SK-N-SH (cell line): ENCODE data around the gene CCS.

Source experiments
- EP300 ChIP-seq, 2 experiments: IDR thresholded peaks; 2 replicates each; pipeline versions ENCODE4 v1.4.0 to v1.6.1; 2012; ENCODE audit warnings: borderline replicate concordance in 1 of 2, low read depth in 1 of 2, low read length in 1 of 2
- FOXJ3 ChIP-seq: sonication (generic); formaldehyde crosslinking; IDR thresholded peaks from 2 replicates; pipeline ENCODE4 v1.5.1; 2020; ENCODE audit warnings: mild to moderate bottlenecking, missing genetic modification reagents
- JUND ChIP-seq: IDR thresholded peaks from 2 replicates; pipeline ENCODE4 v1.4.0; 2012
- NFIC ChIP-seq: IDR thresholded peaks from 2 replicates; pipeline ENCODE4 v1.4.0; 2012; ENCODE audit warnings: borderline replicate concordance
- POLR2AphosphoS5 ChIP-seq: IDR thresholded peaks from 2 replicates; pipeline ENCODE4 v1.6.1; 2012; ENCODE audit warnings: low read depth, low read length
- RCOR1 ChIP-seq: fragments of 150-350 bp; IDR thresholded peaks from 2 replicates; pipeline ENCODE4 v1.6.1; 2017; ENCODE audit warnings: antibody characterized with exemption, low read length
- TAF1 ChIP-seq: IDR thresholded peaks from 2 replicates; pipeline ENCODE4 v1.6.1; 2012; ENCODE audit warnings: low read depth, mild to moderate bottlenecking, low read length, moderate library complexity, borderline replicate concordance
- TCF12 ChIP-seq: IDR thresholded peaks from 2 replicates; pipeline ENCODE4 v1.4.0; 2012
- USF2 ChIP-seq: fragments of 150-350 bp; IDR thresholded peaks from 2 replicates; pipeline ENCODE4 v1.6.1; 2017; ENCODE audit warnings: antibody characterized with exemption, low read length, low read depth, borderline replicate concordance
- YY1 ChIP-seq: IDR thresholded peaks from 2 replicates; pipeline ENCODE4 v1.4.0; 2012; ENCODE audit warnings: low read depth, mild to moderate bottlenecking
- TF ChIP-seq, protein P1 (sequence below): fragments of 200-600 bp; sonication (generic); IDR thresholded peaks from 2 replicates; pipeline ENCODE4 v1.6.1; 2017; ENCODE audit warnings: antibody characterized with exemption, mild to moderate bottlenecking, moderate library complexity
- TF ChIP-seq, protein P2 (sequence below): IDR thresholded peaks from 2 replicates; pipeline ENCODE4 v1.6.1; 2012; ENCODE audit warnings: mild to moderate bottlenecking, low read depth, low read length, moderate library complexity
- TF ChIP-seq, protein P3 (sequence below): IDR thresholded peaks from 2 replicates; pipeline ENCODE4 v1.4.0; 2012; ENCODE audit warnings: low read depth

- TF ChIP-seq USF2, result no peak
- TF ChIP-seq, protein P1, sequence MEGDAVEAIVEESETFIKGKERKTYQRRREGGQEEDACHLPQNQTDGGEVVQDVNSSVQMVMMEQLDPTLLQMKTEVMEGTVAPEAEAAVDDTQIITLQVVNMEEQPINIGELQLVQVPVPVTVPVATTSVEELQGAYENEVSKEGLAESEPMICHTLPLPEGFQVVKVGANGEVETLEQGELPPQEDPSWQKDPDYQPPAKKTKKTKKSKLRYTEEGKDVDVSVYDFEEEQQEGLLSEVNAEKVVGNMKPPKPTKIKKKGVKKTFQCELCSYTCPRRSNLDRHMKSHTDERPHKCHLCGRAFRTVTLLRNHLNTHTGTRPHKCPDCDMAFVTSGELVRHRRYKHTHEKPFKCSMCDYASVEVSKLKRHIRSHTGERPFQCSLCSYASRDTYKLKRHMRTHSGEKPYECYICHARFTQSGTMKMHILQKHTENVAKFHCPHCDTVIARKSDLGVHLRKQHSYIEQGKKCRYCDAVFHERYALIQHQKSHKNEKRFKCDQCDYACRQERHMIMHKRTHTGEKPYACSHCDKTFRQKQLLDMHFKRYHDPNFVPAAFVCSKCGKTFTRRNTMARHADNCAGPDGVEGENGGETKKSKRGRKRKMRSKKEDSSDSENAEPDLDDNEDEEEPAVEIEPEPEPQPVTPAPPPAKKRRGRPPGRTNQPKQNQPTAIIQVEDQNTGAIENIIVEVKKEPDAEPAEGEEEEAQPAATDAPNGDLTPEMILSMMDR, result no peak
- no peak for TF ChIP-seq JUND
- no peak for TF ChIP-seq EP300 (IDR thresholded peaks at IDR 0.05; ENCODE audit: borderline replicate concordance in 1 of 2, low read depth in 1 of 2, low read length in 1 of 2)
- TF ChIP-seq, protein P2, sequence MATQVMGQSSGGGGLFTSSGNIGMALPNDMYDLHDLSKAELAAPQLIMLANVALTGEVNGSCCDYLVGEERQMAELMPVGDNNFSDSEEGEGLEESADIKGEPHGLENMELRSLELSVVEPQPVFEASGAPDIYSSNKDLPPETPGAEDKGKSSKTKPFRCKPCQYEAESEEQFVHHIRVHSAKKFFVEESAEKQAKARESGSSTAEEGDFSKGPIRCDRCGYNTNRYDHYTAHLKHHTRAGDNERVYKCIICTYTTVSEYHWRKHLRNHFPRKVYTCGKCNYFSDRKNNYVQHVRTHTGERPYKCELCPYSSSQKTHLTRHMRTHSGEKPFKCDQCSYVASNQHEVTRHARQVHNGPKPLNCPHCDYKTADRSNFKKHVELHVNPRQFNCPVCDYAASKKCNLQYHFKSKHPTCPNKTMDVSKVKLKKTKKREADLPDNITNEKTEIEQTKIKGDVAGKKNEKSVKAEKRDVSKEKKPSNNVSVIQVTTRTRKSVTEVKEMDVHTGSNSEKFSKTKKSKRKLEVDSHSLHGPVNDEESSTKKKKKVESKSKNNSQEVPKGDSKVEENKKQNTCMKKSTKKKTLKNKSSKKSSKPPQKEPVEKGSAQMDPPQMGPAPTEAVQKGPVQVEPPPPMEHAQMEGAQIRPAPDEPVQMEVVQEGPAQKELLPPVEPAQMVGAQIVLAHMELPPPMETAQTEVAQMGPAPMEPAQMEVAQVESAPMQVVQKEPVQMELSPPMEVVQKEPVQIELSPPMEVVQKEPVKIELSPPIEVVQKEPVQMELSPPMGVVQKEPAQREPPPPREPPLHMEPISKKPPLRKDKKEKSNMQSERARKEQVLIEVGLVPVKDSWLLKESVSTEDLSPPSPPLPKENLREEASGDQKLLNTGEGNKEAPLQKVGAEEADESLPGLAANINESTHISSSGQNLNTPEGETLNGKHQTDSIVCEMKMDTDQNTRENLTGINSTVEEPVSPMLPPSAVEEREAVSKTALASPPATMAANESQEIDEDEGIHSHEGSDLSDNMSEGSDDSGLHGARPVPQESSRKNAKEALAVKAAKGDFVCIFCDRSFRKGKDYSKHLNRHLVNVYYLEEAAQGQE, result no peak
- TF ChIP-seq TAF1, result no peak
- no peak for TF ChIP-seq TCF12
- no peak for TF ChIP-seq NFIC
- no peak for TF ChIP-seq POLR2AphosphoS5
- TF ChIP-seq RCOR1, result no peak
- TF ChIP-seq YY1, result no peak
- no peak for TF ChIP-seq FOXJ3 (CRISPR knock-in tag)
- TF ChIP-seq, protein P3, sequence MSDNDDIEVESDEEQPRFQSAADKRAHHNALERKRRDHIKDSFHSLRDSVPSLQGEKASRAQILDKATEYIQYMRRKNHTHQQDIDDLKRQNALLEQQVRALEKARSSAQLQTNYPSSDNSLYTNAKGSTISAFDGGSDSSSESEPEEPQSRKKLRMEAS, result no peak
Measured at GRCh38 chr11:66649903-66650302, 56.9 kb downstream of the CCS start.
